Mesenchymal stem cell (in vitro differentiated cells and primary cell): ENCODE measurements around the gene NSUN6.
A peak's percentile ranks its signal among the peaks of the same experiment; 100 is the strongest.
"Not testable (repeated sequence)": the region's sequence is repeated elsewhere in the genome, so short reads cannot be mapped to it uniquely, and the experiment has no call there.

ENCODE experiments used
- DNase-seq: peaks from one replicate; pipeline ENCODE4 v3.0.0-alpha.2; 2013
- H2AFZ ChIP-seq: one replicate; pipeline ENCODE4 v1.6.1; 2013; ENCODE audit warnings: low read depth, mild to moderate bottlenecking, control low read depth, inconsistent platforms, low read length, moderate library complexity
- H2AK5ac ChIP-seq: 2 replicates; pipeline ENCODE4 v1.6.1; 2013; ENCODE audit warnings: low read length, moderate library complexity, mild to moderate bottlenecking, inconsistent platforms; ENCODE audit not compliant: severe bottlenecking
- H2BK120ac ChIP-seq: one replicate; pipeline ENCODE4 v1.6.1; 2013; ENCODE audit warnings: low read depth, mild to moderate bottlenecking, inconsistent platforms, low read length, moderate library complexity
- H2BK12ac ChIP-seq, 2 experiments: one replicate each; pipeline ENCODE4 v1.6.1; 2013; ENCODE audit warnings: inconsistent platforms in 2 of 2, low read length in 2 of 2, mild to moderate bottlenecking in 2 of 2, moderate library complexity in 2 of 2, control low read depth in 1 of 2
- H2BK15ac ChIP-seq: one replicate; pipeline ENCODE4 v1.6.1; 2013; ENCODE audit warnings: mild to moderate bottlenecking, low read depth, inconsistent platforms; ENCODE audit not compliant: poor library complexity, severe bottlenecking
- H2BK5ac ChIP-seq: 2 replicates; pipeline ENCODE4 v1.6.1; 2013; ENCODE audit warnings: low read depth, mild to moderate bottlenecking, low read length, control low read depth, inconsistent platforms; ENCODE audit not compliant: poor library complexity, severe bottlenecking
- H3K14ac ChIP-seq, 2 experiments: one replicate each; pipeline ENCODE4 v1.6.1; 2013; ENCODE audit warnings: inconsistent platforms in 2 of 2, low read length in 2 of 2, control low read depth in 1 of 2, mild to moderate bottlenecking in 1 of 2, moderate library complexity in 1 of 2
- H3K18ac ChIP-seq, 2 experiments: one replicate each; pipeline ENCODE4 v1.6.1; 2013; ENCODE audit warnings: inconsistent platforms in 2 of 2, low read length in 2 of 2, control low read depth in 1 of 2, low read depth in 1 of 2, mild to moderate bottlenecking in 1 of 2
- H3K23ac ChIP-seq, 2 experiments: one replicate each; pipeline ENCODE4 v1.6.1; 2013; ENCODE audit warnings: inconsistent platforms in 2 of 2, low read length in 2 of 2, mild to moderate bottlenecking in 2 of 2, moderate library complexity in 2 of 2, control low read depth in 1 of 2
- H3K27ac ChIP-seq: 2 replicates; pipeline ENCODE4 v1.5.1; 2013; ENCODE audit warnings: mild to moderate bottlenecking, moderate library complexity, low read length, control low read depth, inconsistent platforms; ENCODE audit not compliant: poor library complexity, severe bottlenecking
- H3K27me3 ChIP-seq, 2 experiments: 2 replicates each; pipeline versions ENCODE4 v1.6.1 to v1.7.0; 2013; ENCODE audit warnings: low read length in 2 of 2, mild to moderate bottlenecking in 2 of 2, moderate library complexity in 2 of 2, control low read depth in 1 of 2, inconsistent platforms in 1 of 2; ENCODE audit not compliant: control insufficient read depth in 1 of 2, insufficient read depth in 1 of 2
- H3K36me3 ChIP-seq, 2 experiments: 2 replicates each; pipeline versions ENCODE4 v1.6.1 to v1.7.0; 2013; ENCODE audit warnings: low read length in 2 of 2, control low read depth in 1 of 2, inconsistent platforms in 1 of 2, low read depth in 1 of 2, mild to moderate bottlenecking in 1 of 2; ENCODE audit not compliant: insufficient read depth in 2 of 2, control insufficient read depth in 1 of 2
- H3K4ac ChIP-seq, 2 experiments: one replicate each; pipeline ENCODE4 v1.6.1; 2013; ENCODE audit warnings: inconsistent platforms in 2 of 2, low read length in 2 of 2, mild to moderate bottlenecking in 2 of 2, moderate library complexity in 2 of 2, control low read depth in 1 of 2, low read depth in 1 of 2
- H3K4me1 ChIP-seq: 2 replicates; pipeline ENCODE4 v1.6.1; 2013; ENCODE audit warnings: low read depth, low read length, control low read depth; ENCODE audit not compliant: control insufficient read depth, insufficient read depth
- H3K4me2 ChIP-seq: 2 replicates; pipeline ENCODE4 v1.6.1; 2013; ENCODE audit warnings: low read length, mild to moderate bottlenecking, inconsistent platforms; ENCODE audit not compliant: poor library complexity, severe bottlenecking
- H3K4me3 ChIP-seq, 2 experiments: 2 replicates each; pipeline versions ENCODE4 v1.5.1 to v1.7.0; 2013; ENCODE audit warnings: low read length in 2 of 2, mild to moderate bottlenecking in 2 of 2, control low read depth in 1 of 2, low read depth in 1 of 2; ENCODE audit not compliant: insufficient read depth in 1 of 2
- H3K79me1 ChIP-seq: replicated peaks from 2 replicates; pipeline ENCODE4 v1.6.1; 2013; ENCODE audit warnings: mild to moderate bottlenecking, control low read depth, low read length, inconsistent platforms; ENCODE audit not compliant: poor library complexity, severe bottlenecking
- H3K9ac ChIP-seq: 2 replicates; pipeline ENCODE4 v1.7.0; 2013; ENCODE audit warnings: mild to moderate bottlenecking, low read length, moderate library complexity
- H3K9me3 ChIP-seq: 2 replicates; pipeline ENCODE4 v1.7.0; 2013; ENCODE audit warnings: mild to moderate bottlenecking, low read length; ENCODE audit not compliant: control insufficient read depth
- H4K8ac ChIP-seq: one replicate; pipeline ENCODE4 v1.6.1; 2013; ENCODE audit warnings: inconsistent platforms, mild to moderate bottlenecking, low read length, moderate library complexity
- H4K91ac ChIP-seq: one replicate; pipeline ENCODE4 v1.6.1; 2013; ENCODE audit warnings: mild to moderate bottlenecking, low read length, inconsistent platforms
- WGBS: methylation state at CpG from one replicate; pipeline ENCODE4 v1.1.7; 2013; ENCODE audit warnings: mixed read lengths; 5-methylcytosine and 5-hydroxymethylcytosine counted together

The NSUN6 gene

GRCh38 chr10:18594574-18595156, 56.7 kb downstream of the NSUN6 start:
- Histone ChIP-seq H2BK120ac (no peak overlapping the region), H3K18ac (no peak overlapping the region), H3K27me3 (no peaks in the 10 kb centered on the region), H3K4ac (no peak overlapping the region), H3K4me3 (no peak overlapping the region), H2BK15ac (no peak overlapping the region), H3K79me1 (no peaks in the 10 kb centered on the region), H3K4me1 (no peaks in the 10 kb centered on the region), H2BK12ac (no peak overlapping the region), H2AFZ (no peak overlapping the region), H4K91ac (no peak overlapping the region), H4K8ac (no peak overlapping the region), H3K23ac (no peak overlapping the region), H3K4me2 (no peak overlapping the region), H3K9ac (no peak overlapping the region), H3K14ac (no peak overlapping the region), H3K9me3 (no peaks in the 10 kb centered on the region), H2BK5ac (no peak overlapping the region), H3K27ac (no peak overlapping the region), H3K36me3 (peaks cover 0 to 4% of the 10 kb centered on the region in 2 experiments), H2AK5ac (no peak overlapping the region)
- 80% methylated on average over 6 of the region's 6 CpGs for WGBS
- DNase-seq, result no peak

DNA sequence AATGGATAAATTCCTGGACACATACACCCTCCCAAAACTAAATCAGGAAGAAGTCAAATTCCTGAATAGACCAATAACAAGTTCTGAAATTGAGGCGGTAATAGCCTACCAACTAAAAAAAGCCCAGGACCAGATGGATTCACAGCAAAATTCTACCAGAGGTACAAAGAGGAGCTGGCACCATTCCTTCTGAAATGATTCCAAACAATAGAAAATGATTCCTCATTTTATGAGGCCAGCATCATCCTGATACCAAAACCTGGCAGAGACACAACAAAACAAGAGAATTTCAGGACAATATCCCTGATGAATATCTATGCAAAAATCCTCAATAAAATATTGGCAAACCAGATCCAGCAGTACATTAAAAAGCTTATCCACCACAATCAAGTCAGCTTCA, 60.2 kb downstream of the NSUN6 start:
- not testable (repeated sequence) for H3K79me1 ChIP-seq, H2BK5ac ChIP-seq, H3K14ac ChIP-seq

GRCh38 chr10:18586637-18587036, 64.8 kb downstream of the NSUN6 start:
- not testable (repeated sequence) for H3K4ac ChIP-seq, H3K9me3 ChIP-seq, H2BK12ac ChIP-seq, H3K4me3 ChIP-seq, DNase-seq, H3K79me1 ChIP-seq, H3K27ac ChIP-seq, H3K18ac ChIP-seq, H3K4me1 ChIP-seq, H3K9ac ChIP-seq, H3K14ac ChIP-seq, H3K23ac ChIP-seq, H3K27me3 ChIP-seq, H4K8ac ChIP-seq, H2AK5ac ChIP-seq, H2AFZ ChIP-seq, H3K4me2 ChIP-seq, H2BK15ac ChIP-seq, H2BK120ac ChIP-seq, H2BK5ac ChIP-seq, H4K91ac ChIP-seq
- peaks cover 6 to 14% of the 10 kb centered on the region in 2 experiments for H3K36me3 ChIP-seq
- 97% methylated on average over 10 of the region's 10 CpGs for WGBS

More for the DNA sequence above, 60.2 kb downstream of the NSUN6 start:
- H3K4me2 ChIP-seq, H3K4me3 ChIP-seq, H3K23ac ChIP-seq, H3K4ac ChIP-seq, H3K9ac ChIP-seq, H3K18ac ChIP-seq, H3K9me3 ChIP-seq, H3K27ac ChIP-seq, H3K4me1 ChIP-seq, H2BK120ac ChIP-seq, H3K27me3 ChIP-seq, H2BK15ac ChIP-seq, H2AFZ ChIP-seq, DNase-seq, H2BK12ac ChIP-seq, H4K91ac ChIP-seq, H2AK5ac ChIP-seq, H4K8ac ChIP-seq: not testable (repeated sequence)
- WGBS, result 98% methylated on average over 1 of the region's 1 CpG
- H3K36me3 ChIP-seq, result peaks cover 3 to 14% of the 10 kb centered on the region in 2 experiments

GRCh38 chr10:18583575-18584270, 67.7 kb downstream of the NSUN6 start:
- Histone ChIP-seq H4K91ac (no peak overlapping the region), H4K8ac (no peak overlapping the region), H3K14ac (no peak overlapping the region), H3K4me1 (no peaks in the 10 kb centered on the region), H3K4me3 (no peak overlapping the region), H3K36me3 (peaks cover 16 to 17% of the 10 kb centered on the region in 2 experiments), H3K18ac (no peak overlapping the region), H3K23ac (no peak overlapping the region), H2BK5ac (no peak overlapping the region), H3K27me3 (no peaks in the 10 kb centered on the region), H2BK15ac (no peak overlapping the region), H2BK120ac (no peak overlapping the region), H3K4me2 (no peak overlapping the region), H2BK12ac (no peak overlapping the region), H2AK5ac (no peak overlapping the region), H3K4ac (no peak overlapping the region), H3K79me1 (no peaks in the 10 kb centered on the region), H2AFZ (no peak overlapping the region), H3K9me3 (peaks cover under 1% of the 10 kb centered on the region), H3K27ac (no peak overlapping the region), H3K9ac (no peak overlapping the region)
- DNase-seq, result peak; percentile 22
- WGBS, result 76% methylated on average over 5 of the region's 5 CpGs
